Superior temporal gyrus (tissue), 1 donor: ENCODE results near the gene TEKT5.

Experiments
- DNase-seq: peaks from one replicate; pipeline ENCODE4 v3.0.0-alpha.2; 2016; ENCODE audit errors: extremely low spot score

Gene TEKT5

DNA sequence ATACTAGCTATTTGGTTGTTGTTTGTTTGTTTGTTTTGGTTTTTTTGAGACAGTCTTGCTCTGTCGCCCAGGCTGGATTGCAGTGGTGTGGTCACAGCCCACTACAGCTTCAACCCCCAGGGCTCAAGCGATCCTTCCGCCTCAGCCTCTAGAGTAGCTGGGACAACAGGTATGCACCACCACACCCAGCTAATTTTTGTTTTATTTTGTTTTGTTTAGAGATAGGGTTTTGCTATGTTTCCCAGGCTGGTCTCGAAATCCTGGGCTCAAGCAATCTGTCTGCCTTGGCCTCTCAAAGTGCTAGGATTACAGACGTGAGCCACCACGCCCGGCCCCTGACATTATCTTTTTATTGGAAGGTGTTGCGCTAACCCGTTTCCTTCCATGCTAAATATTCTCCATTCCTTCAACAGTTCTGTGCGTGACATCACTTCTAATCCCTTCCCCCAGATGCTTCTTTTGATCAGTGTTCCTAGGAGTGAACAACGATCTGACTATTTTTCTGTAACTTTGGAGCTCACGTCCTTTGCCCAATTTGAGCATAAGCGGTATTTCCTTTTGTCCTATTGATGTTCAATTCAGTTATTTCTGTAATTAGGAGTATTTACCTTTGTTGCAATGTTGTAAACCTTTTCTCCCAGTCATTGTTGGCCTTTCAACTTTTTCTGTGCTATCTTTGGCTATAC is 84.1 kb downstream of the TEKT5 start:
- no peak for DNase-seq

DNA sequence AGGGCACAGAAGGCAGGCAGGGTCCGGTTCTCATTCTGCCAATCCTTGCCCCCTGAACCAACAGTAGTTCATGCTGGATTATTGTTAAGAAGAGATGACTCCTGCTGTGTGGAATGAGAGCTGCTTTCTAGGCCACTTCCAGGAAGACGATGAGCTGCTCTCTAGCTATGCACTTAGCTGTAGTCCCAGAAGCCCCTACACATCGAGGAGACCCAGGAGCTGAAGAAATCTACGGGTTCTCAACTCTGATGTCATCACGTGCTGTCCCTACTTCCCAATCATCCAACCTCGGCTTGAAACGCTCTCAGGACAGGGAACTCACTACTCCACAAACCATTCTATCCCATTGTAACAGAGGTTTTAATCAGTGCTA is 85.3 kb downstream of the TEKT5 start:
- DNase-seq, result no peak

DNA sequence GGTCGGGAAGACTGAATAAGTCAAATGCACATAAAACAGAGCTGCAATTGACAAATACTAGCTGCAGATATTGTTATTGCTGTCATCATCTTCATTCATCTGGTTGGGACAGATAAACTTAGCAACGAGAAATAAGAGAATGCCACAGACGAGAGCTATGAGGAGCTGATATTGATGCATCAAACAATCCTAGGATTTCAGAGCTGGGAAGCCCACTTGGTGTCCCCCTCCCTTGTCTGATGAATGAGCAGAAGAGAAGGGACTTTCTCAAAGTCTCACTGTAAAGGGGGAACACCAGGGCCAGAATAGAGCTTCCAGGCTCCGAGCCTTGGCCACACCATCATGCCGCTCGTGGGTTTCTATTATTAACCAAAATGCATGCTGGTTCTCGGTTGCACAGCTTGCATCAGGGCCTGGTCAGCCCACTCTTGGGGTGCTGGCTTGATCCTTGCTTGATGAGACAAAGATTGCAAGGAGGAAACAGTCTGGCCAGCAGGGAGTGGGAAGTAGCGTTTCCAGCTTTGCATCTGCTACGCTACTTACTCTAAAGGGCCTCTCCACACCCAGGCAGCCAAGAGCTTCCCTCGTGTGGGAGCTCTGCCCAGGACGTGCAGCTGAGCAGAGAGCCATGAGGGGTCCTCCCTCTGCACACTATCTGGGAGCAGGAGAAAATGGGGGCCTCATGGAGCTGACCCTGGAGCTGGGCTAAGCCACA is 85.9 kb downstream of the TEKT5 start:
- DNase-seq, result peak; percentile 22

DNA sequence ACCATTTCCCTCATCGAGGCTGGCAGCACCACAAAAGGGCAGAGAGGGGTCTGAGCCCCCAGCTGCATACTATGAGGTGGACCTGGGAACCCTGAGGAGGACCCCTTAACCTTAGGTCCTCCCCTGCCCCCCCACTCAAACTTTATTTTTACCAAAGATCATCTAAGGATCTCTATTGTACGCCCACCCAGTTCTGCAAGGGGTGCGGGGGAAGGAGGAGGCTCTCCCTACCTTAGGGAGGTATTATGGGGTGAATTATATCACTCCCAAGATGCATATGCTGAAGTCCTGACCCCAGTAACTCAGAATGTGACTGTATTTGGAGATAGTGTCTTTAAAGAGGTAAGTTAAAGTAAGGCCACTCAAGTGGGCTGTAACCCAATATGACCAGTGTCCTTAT is 87.6 kb downstream of the TEKT5 start:
- no peak for DNase-seq

DNA sequence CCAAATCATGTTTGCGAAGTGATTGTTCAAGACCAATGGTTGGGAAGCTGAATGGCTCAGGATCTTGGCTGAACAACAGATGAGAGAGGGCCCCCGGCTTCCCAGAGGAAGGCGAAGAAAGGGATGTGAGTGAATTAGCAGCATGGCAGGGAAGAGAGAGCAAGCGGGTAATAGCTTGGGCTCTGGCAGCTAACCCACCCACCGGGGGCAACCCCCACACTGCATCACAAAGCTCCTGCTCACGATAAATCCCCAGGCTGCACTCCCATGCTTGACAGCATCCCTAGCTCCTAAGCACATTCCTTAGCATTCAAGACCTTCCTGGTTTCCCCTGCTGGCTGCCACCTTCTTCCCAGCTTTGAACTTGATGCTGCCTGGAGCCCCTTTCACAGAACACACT is 88.1 kb downstream of the TEKT5 start:
- DNase-seq, result no peak

DNA sequence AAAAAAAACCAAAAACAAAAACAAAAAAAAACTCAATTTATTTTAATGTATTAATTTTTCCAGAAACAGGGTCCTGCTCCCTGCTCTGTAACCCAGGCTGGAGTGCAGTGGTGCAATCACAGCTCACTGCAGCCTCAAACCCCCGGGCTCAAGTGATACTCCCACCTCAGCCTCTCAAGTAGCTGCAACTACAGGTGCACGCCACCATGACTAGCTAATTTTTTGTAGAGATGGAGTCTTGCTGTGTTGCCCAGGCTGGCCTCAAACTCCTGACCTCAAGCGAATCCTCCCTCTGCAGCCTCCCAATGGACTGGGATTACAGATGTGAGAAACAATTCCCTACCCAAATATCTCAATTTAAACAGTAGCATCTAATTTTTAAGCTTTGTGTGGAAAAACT is 89.1 kb downstream of the TEKT5 start:
- no peak for DNase-seq

DNA sequence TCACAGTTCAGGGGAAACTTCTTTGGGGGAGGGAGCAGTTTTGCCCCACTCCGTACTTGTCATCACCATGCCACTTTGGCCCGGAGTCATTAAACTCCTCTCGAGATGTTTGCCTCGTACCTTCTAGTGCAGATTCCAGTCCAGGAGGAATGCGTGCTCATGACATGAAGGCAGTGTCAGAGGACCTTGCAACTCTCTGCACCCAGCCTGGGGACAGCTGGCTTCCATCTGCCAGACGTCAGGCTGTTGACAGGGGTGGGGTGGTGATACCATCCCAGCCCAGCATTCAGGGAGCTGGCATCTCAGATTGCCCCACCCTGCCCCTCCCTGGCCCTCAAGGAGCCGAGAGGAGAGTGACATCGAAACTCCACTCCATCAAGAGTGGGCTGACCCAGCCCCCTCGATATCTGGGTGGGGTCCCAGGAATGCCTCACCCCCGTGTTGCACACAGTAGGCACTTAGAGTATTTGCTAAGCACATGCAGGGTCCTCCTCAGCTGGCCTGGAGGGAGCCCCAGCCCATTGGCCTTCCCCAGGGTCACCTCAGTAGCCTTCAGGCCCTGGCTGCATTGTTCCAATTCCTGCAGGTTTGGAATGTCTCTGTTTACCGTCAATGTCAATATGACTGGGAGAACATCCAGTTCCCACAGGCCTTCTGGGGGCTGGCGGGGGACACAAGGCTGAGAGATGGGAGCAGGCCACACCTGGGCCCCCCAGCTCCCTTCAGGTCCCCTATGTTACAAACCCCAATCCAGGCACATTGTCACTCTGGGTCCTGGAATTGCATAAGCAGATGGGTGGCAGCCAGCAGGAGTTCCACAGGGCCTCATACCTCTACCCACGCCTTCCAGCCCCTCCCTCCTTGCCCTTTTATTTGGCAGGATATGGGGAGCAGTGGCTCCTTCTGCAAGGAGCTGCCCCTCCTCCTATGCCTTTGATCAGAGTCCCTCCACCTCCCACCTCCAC is 93.0 kb downstream of the TEKT5 start:
- DNase-seq, result no peak

DNA sequence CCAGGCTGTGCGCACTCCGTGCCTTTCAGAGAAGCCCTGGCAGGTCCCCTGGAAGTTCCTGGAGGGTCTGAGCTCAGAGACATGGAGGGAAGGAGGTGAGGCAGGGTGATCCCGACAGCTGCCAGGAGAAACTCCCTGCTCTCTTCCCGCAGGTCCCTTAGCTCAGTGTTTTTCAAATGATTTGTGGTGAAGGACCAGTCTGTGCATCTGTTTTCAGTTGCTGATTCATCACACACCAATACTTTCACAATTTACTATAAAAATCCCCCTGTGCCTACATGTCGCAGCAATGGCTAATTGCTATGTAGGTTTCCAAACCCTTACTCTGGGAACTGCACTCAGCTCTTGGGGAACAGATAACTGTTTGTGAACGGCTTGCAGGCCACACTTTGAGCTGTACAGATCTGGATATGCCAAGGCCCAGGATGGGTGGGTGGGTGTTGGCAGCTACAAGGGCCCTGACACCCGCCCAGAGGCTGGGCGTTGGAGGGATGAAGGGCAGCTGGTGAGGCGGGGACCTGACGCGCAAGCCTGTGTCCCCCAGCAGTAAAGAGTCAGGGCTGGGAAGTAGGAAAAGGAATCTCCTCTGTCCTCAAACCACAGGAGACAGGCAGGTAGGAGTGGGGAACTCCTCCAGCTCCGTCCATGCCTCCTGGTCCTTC is 93.8 kb downstream of the TEKT5 start:
- DNase-seq, result no peak

DNA sequence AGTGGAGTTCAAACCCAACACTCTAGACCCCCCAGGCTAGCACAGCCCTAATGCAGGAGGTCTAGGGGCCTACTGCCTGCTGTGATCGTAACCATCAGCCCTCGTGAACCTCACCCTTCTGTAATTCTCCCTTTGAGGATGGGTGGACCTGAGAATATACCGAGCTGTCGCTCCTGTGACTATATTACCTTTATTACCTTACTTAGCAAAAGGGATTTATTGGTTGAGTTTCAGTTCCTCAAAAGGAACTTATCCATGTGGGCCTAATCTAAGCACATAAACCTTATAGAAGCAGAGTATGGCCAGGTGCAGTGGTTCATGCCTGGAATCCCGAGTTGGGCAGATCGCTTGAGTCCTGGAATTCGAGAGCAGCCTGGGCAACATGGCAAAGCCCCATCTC is 95.1 kb downstream of the TEKT5 start:
- no peak for DNase-seq

DNA sequence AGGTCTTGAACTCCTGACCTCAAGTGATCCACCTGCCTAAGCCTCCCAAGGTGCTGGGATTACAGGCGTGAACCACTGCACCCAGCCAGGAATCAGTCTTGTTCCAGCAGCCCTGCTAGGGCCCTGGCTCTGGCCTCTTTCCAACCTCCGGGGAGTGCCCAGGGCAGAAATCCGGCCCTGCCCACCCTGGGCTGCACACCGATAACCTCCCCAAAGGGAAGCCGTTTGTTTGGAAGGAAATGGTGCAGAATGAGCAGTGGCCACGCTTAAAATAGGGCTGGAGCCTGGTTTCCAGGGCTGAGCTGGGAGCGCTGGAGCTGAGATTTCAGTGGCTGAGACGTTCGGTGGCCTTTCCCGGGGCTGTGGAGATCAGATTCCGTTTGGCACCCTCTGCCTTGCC is 96.6 kb downstream of the TEKT5 start:
- DNase-seq, result no peak

DNA sequence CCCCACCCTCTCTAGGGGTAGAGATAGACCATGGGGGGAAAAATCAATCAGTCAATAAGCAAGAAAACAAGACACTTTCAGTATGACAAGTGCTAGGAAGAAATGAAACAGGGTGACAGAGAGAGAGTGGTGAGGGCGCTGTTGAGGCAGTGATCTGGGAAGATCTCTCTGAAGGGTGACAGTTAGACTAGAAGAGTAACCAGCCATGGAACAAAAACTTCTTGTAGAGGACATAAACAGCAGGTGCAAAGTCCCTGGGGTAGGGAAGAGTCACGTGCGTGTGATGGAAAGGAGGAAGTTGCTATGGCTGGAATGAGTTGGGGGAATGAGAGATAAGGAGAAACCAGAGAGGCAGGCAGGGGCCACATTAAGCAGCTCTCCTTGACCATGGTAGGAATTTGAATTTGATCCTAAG is 97.5 kb downstream of the TEKT5 start:
- no peak for DNase-seq

DNA sequence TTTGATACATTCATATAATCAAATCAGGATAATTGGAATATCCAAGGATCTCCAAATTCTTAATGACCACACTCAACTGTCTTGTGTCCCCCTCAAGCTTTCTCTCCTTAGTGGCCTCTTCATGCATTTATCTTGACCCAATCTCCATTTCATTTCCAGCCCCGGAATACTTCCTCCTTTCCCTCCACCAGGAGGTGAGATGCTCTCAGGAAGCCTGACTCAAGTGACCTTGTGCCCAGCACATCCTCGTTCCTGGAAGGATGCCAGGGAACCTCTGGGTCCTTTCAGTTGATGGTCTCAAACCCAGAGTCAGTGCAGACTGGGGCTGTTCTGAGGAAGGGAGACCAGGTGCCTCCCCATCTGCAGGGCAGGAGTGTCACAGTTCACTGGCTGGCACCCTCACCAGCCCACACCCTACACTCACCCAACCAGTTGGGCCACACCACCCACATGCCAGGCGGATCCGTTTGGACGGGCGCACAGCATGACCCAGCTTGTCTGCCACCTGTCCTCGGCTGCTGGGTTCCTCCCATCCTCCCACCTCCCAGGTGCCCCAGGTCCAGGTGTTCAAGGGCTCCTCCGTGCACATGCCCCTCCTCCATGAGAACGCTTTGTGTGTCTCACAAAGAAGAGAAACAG is 100.3 kb downstream of the TEKT5 start:
- no peak for DNase-seq

DNA sequence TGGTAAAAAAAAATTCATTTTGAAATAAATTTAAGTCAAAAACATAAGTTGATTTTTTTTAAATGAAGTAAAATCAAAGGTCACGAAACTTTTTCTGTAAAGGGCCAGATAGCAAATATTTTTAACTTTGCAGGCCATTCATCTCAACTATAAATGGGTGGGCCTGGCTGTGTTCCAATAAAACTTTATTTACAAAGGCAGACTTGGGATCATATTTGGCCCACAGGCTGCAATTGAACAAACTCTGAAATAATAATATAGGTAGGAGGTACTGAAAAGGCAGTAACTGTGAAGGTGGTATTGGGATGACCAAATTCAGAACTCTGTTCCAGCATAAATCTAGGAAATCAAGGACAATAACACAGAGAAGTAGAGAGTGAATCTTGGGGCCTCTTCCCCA is 102.1 kb downstream of the TEKT5 start:
- DNase-seq, result no peak

DNA sequence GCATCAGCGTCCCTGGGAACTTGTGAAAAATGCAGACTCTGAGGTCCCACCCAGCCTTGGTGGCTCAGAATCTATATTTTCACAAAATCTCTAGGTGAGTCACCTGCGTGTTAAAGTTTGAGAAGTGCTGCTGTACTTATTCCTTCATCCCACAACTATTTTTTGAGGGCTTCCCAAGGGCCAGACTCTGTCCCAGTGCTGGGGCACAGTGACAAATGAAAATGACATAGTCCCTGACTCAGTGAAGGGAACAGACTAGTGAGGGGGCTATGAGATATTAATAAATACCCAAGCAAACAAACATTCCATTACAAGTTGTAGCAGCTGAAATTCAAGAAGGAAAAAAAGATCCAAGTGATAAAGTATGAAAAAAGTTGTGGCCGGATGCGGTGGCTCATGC is 104.4 kb downstream of the TEKT5 start:
- no peak for DNase-seq

DNA sequence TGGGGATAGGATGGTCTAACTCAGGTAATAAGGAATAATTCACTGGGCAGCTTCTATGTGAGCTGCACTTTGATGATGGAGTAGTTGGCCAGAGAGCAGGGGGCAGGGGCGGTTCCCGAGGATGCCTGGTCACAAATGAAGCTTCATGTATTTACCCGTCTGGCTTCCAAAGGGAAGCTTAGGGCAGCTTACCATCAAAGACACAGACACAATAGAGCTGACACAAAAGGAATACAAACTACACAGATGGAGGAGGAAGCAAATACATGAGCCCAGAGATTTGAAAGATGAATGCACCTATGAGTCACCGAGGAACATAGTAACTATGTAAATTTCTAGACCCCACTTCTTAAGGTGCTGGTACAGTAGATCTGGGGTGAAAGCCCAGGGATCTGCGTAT is 105.6 kb downstream of the TEKT5 start:
- no peak for DNase-seq

DNA sequence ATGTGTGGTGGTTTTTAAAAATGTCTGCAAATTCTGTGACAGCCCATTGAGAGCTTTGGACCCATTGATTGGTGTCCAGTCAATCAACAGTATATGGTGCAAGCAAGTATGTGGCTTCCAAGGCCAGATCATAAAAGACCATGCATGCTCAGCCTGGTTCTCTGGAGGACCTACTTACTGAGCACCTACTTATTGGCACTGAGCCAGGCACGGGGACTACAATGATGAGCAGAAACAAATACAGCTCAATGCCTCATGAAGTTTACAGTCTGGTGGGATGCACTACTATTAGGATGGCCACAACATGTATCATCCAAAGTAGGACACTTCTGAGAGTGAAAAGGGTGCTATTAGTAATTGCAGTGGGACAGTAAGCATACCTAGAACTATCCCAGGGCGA is 107.1 kb downstream of the TEKT5 start:
- DNase-seq, result no peak

DNA sequence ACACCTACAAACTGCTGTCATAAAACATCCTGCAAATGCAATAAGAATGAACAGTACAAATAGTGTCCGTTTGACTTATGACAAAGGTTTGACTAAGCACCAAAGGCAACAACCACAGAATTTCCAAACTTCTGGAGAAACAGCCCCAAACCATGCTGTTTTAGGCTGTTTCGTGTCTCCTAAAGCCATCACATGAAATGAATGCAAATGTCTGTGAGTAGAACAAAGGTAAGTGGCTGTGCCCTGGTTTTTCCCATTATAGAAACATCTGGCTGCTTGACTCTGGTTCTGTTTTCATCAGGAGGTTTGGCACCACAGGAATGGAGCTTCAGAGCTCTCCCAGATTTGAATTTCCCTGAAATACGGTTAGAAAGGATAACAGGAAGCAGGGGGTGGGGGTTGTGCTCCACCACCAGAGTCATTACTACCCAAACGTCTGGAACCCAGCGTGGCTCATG is 109.7 kb downstream of the TEKT5 start:
- DNase-seq, result no peak

DNA sequence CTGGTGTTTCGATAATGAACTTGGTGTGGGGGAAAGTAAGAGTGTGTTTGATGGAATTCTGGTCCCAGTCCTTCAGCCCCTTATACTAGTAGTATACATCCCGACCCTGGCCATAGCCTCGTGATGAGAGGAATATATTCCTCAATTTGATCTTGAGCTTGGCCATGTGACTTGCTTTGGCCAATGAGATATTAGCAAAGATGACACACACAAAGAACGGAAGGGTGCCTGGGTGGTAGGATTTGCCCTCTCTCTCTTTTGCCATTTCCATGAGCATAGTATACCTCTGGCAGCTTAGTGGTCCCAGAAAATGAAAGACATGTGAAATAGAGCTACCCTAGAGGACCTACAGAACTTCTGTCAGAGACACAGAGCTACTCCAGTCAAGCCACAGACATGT is 111.5 kb downstream of the TEKT5 start:
- DNase-seq, result no peak

DNA sequence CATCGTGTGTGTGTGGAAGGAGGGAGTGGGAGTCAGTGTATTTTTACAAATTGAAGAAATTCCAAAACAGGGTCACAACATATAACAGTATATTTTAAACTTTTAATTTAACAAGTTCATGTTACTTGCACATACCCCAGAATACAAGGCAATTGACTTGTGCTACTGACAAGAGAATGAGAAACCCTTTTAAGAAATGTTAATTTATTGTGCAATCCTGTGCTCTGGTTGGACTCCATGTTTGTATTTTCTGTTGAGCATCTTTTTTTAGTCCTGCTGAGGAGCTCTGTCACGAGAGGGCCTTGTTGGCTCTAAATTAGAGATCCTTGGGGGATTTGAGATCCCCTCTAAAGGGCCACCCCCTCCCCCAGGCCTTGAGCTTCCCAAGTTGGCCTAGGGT is 113.2 kb downstream of the TEKT5 start:
- DNase-seq, result no peak

DNA sequence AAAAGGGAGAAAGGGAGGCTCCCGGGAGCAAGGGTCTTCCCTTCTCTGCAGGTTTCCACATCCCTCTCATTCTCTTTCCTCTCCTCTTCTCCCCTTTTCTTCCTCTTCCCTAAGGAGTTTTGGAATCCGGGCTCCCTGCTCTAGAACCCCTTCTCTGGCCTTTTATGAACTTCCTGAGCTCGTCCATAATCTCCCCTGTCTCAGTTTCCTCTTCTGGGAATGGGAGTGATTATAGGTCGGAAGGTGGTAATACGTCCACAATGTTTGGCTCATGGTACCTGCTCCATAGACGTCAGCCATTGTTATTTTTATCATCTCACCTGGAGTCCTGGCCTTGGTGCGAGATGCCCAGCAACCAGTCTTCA is 113.9 kb downstream of the TEKT5 start:
- DNase-seq, result no peak
